ENCODE results near the gene ZRANB3.

Gene ZRANB3

DNA sequence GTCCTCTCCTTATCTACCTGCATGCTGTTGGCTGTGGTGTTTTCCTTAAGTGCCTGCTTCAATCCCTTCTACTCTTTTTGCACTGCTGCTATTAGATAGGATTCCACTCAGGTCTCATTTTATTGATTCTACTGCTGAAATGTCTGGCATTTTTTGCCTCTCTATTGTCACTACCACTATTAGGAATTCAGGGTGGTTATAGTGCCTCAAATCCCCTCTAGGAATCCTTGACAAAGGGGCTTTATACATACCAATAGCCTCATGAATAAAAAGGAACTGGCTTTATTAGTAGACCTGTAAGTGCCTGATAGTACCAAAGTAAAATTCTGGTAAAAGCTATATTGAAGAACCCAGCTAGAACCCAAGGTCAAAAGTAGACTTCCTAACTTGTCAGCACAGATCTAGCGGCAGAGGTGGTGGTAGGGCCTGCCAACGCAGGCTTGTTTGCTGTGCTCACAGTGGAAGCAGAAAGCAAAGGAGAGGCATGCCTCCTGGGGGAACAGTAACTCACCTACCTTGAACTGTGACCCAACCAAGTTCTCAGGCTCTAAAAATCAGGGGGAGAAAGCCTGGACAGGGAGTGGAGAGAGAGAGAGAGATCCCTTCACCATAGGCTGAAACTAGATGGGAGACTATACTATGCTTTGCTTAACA is 278.1 kb downstream of the ZRANB3 start:
- DNase-seq (ENCODE audit: low read depth), result no peak

DNA sequence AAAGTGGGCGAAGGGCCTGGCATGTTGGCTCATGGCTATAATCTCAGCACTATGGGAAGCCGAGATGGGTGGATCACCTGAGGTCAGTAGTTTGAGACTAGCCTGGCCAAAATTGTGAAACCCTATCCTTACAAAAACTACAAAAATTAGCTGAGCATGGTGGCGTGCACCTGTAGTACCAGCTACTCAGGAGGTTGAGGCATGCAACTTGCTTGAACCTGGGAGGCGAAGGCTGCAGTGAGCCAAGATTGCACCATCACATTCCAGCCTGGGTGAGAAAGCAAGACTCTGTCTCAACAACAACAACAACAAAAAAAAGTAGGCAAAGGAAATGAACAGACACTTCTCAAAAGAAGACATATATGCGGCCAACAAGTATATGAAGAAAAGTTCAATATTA is 282.4 kb downstream of the ZRANB3 start:
- DNase-seq (ENCODE audit: low read depth), result no peak

DNA sequence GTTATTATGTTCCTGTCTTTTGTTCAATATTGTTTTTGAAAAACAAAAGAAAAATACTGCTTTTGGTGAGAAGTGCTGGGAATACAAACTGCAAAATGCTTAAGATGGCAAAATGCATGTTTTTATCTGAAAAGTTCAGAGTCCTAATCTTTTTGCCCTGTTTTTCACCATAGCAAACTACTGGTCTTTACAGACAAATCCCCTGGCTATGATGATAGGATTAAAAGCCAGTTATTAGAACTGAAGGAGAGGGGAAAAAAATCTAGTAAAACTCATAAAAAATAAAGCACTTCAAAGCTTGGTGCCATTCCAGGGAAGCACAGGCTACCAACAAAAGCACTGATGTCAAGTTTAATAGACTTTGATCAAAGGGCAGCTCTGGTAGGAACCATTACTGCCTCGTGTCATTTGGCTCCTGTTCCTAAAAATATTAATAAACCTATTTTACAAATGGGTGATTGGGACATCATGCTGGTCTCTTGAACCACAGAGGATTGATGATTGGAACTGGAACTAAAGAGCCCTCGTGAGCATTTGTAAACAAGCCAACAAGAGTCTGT is 284.2 kb downstream of the ZRANB3 start:
- no peak for DNase-seq (ENCODE audit: low read depth)

DNA sequence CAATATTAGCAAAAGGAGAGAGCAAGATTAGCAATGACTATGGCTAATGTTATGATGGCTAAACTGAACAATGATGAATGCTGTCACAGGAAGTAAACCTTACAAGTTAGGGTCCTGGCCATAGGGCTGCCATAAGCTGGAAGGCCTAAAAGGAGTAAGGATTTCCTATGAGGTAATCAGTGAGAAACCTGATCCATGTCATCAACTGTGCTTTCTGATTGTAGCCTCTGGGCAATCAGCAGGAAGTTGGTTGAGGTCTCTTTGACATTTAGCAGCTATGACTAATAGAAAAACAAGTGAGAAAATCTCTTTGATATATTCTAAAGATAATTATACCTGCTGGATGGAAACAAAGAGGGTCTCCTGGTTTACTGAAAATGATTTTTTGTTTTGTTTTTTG is 285.9 kb downstream of the ZRANB3 start:
- DNase-seq (ENCODE audit: low read depth), result no peak

DNA sequence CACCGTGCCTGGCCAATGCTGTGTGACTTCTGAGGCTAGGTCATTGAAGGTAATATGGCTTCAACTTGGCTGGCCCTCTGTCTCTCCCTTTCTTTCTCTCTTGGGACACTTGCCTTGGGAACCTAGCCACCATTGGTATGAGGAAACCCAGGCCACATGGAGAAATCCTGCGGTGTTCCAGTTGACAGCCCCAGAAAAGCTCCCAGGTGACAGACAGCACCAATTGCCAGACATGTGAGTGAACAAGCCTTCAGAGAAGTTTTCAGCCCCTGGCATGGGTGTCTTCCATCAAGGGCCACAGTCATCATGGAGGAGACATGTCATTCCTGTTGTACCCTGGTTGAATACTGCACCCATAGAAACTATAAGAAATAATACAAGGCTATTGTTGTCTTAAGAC is 292.4 kb downstream of the ZRANB3 start:
- DNase-seq (ENCODE audit: low read depth), result no peak

DNA sequence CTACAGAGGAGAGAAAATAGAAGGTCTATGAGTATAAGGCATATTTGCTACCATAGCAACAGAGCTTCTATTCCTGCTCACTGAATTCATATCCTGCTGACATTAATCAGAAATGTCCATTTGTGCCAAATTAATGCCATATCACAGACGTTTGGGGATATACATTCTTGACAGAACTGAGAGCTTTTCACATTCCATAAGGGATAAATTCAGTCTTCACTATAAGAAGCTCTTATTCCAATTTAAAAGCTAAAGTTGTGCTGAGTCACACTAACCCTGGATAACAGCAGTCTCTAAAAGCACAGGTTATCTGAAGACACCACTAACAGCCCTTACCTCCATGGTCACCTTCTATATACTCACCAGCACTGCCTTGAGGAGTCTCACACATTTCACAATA is 300.9 kb downstream of the ZRANB3 start:
- DNase-seq (ENCODE audit: low read depth), result no peak

DNA sequence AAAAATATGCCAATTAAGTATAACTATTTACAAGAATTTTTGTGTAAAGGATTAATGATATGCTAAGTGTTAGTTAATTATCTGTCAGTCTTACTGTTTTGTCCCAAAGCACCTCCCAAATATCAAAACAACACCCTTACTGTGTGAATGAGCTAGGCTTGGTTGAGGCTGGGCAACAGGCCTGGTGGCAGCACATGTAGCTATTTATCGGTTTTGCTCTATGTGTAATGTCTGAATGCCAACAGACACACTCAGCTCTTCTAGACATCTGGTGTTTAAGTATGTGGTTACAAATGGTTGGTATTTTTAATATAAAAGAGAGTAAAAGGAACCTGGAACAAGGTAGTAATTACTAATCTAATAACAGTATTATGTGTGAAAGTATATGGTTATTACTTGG is 303.6 kb downstream of the ZRANB3 start:
- no peak for DNase-seq (ENCODE audit: low read depth)

DNA sequence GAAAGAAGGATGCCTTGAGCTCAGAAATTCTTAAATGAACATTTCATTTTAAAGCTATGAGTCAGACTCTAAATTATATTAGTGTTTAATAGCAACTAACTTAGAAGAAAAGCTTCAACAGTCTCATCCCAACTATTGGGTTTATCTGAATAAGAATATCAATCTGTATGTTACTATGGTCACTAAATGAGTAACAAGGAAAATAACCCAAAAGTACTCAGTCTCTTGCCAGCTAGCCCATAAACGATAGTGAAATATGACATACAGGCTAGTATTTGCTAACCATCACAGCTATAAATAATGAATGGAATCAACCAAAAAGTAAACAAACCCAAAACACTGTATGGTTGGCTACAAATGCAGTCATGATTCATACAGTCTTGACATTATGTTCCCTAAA is 304.1 kb downstream of the ZRANB3 start:
- no peak for DNase-seq (ENCODE audit: low read depth)

DNA sequence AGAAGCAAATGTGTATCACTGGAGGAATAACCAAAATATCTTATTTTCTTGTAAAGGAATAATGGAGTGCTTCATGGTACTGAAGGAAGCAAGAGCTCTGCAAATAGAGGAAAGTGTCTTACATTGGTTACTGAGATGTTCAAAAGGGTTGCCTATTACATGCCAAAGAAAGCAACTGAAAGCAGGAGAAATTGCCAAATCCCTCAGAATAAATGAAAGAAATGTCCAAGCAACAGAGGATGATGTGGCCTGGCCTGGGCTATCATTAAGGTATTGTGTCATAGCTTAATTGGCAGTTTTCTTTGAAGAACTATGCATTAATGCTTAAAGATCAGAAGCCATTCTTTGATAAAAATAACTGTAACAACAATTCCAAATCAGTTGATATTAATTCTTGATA is 305.2 kb downstream of the ZRANB3 start:
- no peak for DNase-seq (ENCODE audit: low read depth)

DNA sequence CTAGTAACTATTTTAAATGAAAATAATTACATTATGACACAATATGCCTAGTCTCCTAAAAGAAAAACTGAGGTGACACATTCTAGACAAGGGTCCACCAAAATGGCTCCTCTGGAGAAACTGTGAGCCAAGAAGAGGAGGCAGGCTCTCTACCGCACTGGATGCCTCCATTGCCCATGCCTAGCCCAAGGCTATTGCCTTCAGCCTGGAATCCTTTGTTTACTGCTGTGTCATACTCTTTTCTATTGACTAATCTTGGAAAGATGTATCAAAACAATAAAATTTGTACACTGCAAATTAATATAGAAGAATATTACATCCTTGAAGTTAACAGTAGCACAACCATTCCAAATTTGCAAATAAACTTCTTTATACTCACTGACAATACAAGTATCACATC is 311.8 kb downstream of the ZRANB3 start:
- DNase-seq (ENCODE audit: low read depth), result no peak

DNA sequence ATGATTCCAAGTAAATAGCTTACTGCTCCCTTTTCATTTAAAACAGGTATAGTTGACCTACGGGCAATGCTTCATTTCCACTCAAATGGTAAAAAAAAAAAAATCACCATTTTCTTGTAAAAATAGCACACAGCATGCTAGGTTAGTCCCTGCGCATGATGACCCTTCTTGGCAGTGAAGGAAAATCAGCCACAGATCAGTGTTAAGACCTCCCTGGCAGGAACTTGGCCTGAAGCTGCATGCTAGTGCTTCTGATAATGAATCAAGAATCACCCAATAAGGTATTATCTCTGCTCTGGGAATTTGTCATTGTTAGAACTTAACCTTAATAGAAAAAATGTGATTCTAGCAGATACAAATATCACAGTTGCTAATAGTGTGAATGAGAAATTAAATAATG is 312.6 kb downstream of the ZRANB3 start:
- DNase-seq (ENCODE audit: low read depth), result no peak

DNA sequence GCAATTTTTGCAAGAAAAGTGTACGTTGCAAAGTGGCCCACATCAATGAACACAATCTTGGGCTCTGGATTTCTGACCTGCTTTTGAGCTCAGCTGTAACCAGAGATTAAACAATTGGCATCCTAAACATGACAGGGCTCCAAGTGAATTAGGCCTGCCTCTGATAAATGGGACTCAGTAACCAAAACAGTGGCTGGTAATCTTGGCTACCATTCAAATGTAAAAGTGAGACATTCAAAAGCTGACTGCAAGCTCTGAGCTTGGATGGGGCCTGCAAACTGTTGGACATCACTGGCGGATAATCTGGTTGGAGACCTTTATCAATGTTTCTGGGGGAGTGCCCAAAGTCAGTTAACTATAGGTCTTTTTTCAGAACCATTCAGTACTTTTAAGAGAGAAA is 318.3 kb downstream of the ZRANB3 start:
- no peak for DNase-seq (ENCODE audit: low read depth)

DNA sequence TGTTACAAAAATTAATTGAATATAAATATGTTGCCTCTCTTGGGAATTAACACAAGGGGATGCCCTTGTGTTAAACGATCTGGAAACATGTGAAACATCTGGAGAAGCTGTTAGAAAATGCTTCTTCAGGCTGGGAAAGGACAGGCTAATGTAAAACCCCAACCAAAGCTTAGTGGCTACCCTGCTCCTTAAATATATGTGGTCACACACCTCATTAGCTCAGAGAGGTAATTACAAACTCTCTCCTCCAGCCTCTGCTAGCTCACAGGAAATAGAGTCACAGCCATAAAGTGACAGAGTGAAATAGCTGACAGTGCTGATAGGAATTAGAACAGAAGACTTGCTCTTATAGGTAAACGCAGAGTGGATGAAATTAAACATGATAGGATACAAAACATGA is 323.0 kb downstream of the ZRANB3 start:
- no peak for DNase-seq (ENCODE audit: low read depth)

DNA sequence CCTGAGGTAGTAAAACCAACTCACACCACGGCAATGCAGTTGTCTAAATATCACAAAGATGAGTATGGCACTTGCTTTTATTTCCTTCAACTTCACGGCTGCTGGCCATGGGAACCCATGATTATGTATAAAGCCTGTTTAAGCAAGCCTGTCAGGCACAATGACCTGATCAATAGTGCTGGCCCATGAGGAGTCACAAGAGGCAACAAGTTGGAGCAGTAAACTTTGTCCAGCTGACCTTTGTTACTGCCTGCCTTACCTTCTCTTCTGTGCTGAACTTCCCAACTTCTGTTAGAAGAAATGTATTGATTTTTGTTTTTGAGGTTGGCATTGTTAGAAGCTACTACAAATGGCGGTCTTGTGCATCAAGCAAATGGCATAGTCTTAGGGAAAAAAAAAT is 327.1 kb downstream of the ZRANB3 start:
- no peak for DNase-seq (ENCODE audit: low read depth)

DNA sequence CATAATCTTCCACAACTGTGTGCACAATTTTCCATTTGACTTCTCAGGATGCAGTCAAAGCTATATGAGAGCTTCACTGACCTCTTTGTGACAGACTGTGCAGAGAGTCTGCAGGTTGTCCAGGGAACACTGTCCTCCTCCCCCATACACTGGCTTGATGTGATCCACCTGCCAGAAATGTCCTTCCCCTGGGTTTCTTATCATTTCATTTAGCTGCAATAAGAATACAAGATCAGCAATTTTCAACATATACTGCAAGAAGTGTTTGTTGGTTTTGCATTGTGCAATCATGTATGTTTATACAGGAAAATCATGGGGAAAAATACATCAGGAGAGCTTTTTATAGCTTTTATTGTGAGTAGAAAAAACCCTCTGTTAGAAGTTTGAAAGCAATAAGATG is 328.3 kb downstream of the ZRANB3 start:
- no peak for DNase-seq (ENCODE audit: low read depth)

DNA sequence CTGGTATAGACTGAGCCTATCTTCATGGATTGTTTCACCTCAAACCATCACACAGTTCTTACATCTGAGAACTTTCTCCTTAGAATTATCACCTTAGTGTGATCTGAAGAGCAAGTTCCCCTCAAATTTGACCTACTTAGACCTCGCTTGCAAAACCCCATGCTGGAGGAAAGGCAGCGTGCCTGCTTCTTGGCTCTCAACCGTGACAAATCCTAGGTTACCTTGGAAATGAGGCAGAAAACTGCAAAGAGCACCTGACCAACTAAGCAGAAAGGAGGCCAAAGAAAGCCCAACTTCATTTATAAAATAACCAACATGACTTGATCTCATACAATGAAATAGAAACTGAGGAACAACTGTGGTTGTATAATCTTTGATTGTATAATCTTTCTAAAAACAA is 332.5 kb downstream of the ZRANB3 start:
- DNase-seq (ENCODE audit: low read depth), result no peak

DNA sequence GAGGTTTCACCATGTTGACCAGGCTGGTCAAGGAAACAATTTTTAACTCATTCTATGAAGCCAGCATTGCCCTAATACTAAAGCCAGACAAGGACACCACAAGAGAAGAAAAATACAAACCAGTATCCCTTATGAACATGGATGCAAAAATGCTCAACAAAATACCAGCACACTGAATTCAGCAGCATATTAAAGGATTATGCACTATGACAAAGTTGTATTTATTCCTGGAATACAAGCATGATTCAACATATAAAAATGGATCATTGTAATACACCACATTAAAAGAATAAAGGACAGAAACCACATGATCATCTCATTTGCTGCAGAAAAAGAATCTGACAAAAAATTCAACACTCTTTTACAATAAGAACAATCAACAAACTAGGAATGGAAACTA is 340.2 kb downstream of the ZRANB3 start:
- no peak for DNase-seq (ENCODE audit: low read depth)

DNA sequence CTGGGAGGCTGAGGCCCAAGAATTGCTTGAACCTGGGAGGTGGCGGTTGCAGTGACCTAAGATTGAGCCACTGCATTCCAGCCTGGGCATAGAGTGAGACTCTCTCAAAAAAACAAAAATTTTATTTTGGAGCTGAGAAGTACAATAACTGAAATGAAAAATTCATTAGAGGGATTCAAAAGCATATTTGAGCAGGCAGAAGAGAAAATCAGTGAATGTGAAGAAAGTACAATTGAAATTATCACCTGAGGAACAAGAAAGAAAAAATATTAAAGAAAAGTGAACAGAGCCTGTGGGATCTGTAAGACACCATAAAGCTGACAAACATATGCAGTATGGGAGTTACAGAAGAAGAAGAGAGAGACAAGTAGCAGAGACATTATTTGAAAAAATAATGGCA is 341.9 kb downstream of the ZRANB3 start:
- DNase-seq (ENCODE audit: low read depth), result no peak

DNA sequence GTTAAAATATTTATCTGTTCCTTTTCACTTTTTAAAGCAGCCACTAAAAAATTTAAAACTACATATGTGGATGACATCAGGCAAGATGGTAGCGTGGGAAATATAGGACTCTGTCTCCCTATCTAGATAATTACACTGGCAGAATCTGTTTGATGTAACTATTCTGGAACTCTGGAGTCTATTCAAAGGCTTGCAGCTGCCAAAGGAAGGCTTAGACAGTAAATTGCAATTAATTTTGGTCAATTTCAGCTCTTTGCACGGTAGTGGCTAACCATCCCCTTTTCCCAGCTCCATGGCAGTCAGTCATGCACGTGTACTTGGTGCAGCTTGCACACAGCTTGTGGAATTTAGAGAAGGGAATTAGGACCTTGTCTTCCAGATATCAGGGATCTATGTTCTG is 343.7 kb downstream of the ZRANB3 start:
- DNase-seq (ENCODE audit: low read depth), result no peak

DNA sequence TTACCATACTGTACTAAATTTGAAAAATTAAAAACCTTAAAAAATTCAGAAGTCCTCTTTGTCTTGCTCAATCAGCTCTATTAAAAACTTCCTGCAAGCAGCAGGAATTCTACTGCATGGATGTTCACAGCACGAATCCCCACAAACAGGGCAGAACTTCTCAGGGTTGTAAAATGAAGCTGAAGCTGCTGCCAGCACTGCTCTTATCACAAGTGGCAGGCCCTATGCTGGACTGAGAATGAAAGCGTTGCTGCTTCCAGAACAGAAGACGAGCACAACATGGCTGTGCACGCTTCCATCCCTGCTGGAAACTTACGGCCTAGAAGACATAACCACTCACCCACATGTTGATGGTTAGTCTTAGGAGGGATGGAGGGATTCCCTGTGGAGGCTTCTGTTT is 345.0 kb downstream of the ZRANB3 start:
- DNase-seq (ENCODE audit: low read depth), result no peak

DNA sequence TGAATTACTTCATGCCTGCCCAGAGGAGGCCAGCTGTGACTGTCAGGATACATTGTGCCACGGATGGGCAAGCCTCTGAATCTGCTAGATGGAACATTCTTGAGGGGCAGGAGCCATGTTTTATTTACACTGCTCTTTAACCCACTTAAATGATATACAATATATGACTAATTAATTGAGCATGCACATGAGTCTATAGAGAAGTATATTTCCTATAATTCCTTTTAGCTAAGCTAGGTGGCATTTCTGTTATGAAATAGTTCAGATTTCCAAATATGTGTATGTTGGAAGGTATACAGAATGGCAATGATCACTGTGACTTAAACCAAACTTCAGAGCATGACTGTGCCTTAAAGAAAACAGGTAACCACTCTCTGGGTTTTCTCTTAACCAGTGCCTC is 347.2 kb downstream of the ZRANB3 start:
- no peak for DNase-seq (ENCODE audit: low read depth)

DNA sequence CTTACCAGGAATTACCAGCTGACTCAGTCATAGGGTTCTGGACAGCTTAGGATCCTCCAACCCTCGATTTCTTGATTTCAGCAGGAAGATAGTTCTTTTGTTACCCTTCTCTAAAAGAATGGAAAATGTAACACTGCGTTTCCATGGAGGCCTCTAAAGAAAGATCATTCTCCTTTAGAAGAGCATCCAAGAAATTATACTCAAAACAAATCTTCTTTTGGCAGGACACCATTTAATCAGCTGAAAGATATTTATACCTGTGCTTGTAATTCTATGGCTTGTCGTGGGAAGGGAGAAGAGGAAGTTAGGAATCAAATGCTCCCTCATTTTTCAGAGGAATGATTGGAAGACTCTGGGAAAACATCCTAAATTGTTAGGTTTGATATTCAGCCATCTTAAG is 348.4 kb downstream of the ZRANB3 start:
- no peak for DNase-seq (ENCODE audit: low read depth)

DNA sequence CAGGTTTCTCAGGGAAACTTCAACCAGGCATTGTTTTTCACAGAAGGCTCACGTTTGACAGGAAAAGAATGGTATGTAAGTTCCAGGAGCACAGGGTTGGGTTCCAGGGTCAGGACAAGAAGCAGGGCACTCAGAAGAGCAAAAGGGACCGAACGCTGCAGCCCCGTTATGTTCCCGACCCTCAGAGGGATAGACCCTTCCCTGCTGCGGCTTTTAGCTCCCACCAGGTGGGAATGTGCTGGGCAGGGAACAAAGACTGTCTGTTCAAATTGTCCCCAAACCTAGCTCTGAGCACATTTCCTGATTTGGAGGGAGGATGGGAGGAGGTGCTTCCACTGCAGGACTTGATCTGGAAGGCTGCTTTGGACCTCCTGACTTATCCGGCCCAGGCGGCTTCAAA is 348.8 kb downstream of the ZRANB3 start:
- DNase-seq (ENCODE audit: low read depth), result no peak

DNA sequence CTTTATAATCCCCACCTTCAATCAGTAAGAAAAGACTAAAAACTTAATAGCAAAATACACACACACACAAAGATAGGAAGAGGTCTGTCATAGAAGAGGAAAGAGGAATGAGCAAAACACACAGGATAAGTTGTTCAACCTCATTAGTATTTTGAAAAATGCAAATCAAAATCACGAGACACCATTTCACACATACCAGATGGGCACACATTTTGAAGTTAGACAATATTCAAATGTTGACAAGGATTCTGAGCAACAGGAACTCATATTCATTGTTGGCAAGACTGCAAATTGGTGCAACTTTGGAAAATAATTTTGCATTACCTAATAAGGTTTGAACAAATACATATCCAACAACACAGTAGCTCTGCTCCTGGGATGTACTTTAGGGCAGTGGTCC is 351.3 kb downstream of the ZRANB3 start:
- no peak for DNase-seq (ENCODE audit: low read depth)

DNA sequence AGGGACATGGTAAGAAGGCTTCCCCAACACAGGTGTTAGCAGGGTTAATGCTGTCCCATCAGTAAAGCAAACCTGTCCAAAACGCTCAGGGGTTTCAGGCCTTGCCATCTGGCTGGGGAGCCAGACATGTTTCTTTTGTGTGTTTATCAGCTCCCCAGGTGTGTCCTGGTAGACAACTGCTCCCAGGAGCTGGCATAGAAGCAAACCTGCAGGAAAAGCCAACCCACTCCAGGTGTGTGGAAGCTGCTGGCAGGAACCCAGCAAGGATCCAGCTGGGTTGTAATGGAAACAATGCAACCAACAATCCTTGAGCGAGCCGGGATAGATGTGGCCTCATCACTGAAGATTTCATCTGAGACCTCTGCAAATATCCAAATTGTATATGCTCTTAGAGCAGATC is 355.8 kb downstream of the ZRANB3 start:
- no peak for DNase-seq (ENCODE audit: low read depth)
